ENCODE measurements around the gene RCVRN. TPM values are rescaled to one million over a fixed set of nuclear protein-coding genes. Genes with fewer than 3 reads are reported as not detected.

RCVRN gene
- total and polyA plus RNA-seq, 9 of the 15 experiments (the other 6 are each of a cell fraction or from before 2014, with no cell fraction given): not detected

DNA sequence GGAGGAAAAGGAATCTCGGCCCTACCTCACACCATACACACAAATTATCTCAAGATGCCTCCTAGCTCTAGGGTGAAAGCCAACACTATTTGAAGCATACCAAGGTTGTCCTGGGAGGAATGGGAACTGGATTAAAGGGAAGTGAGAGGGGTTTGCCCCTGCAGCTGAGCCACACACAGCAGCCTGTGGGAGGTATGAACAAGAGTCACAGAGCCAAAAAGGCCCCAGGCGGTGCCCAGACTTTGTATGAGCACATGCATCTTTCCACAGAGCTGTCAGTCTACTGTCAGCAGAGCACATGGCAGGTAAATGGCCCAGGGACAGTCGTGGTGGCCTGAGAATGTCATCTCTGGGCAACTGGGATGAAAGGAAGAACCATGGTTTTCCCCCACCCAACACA, 31.0 kb upstream of the RCVRN start:
- Histone ChIP-seq H3K36me3 (ENCODE audit: control insufficient read depth, insufficient read depth, low read length) (no peaks in the 10 kb centered on the region), H2AFZ (ENCODE audit: low read depth, low read length) (no peak overlapping the region), H3K4me3 (no peak overlapping the region), H3K27me3 (ENCODE audit: control insufficient read depth in 2 of 2, insufficient read depth in 2 of 2, low read length in 2 of 2) (peaks cover 0 to 9% of the 10 kb centered on the region in 2 experiments; a peak in 2 of 5 replicates), H3K9me1 (ENCODE audit: control insufficient read depth, insufficient read depth, low read length) (no peaks in the 10 kb centered on the region), H3K9me3 (replicated peaks; ENCODE audit: control insufficient read depth, insufficient read depth, low read depth, low read length) (no peaks in the 10 kb centered on the region), H3K4me2 (ENCODE audit: insufficient read depth, low read length) (no peak overlapping the region), H3K27ac (ENCODE audit: extremely low read depth, low read depth, low read length) (no peak overlapping the region), H3K4me1 (replicated peaks in 1 of 2; ENCODE audit: control insufficient read depth in 2 of 2, insufficient read depth in 2 of 2, low read length in 2 of 2) (no peaks in the 10 kb centered on the region), H3K79me2 (ENCODE audit: control insufficient read depth, insufficient read depth, low read length) (no peaks in the 10 kb centered on the region), H3K9ac (ENCODE audit: insufficient read depth in 1 of 2, low read depth in 2 of 2, low read length in 2 of 2) (no peak overlapping the region), H4K20me1 (replicated peaks; ENCODE audit: control insufficient read depth, insufficient read depth, low read length) (no peaks in the 10 kb centered on the region)
- WGBS (ENCODE audit: insufficient coverage, low coverage, missing lambda C conversion rate): 0% methylated on average over 2 of the region's 3 CpGs
- CTCF ChIA-PET (ENCODE audit: low intra/inter-chr PET ratio): no interaction called here
- no TSS peak for BruUV-seq (replicated peaks)
- FAIRE-seq: no peak
- intact Hi-C loops (cut with micrococcal nuclease): no loop called here
- TF ChIP-seq CREB5 (CRISPR knock-in tag; IDR thresholded peaks at IDR 0.05) (no peak), ZNF311 (CRISPR knock-in tag; IDR thresholded peaks at IDR 0.05) (no peak), HDAC8 (tag; IDR thresholded peaks at IDR 0.05) (no peak), CHCHD3 (CRISPR knock-in tag; IDR thresholded peaks at IDR 0.05) (no peak), BACH1 (tag; IDR thresholded peaks at IDR 0.05) (no peak), ZBTB8A (IDR thresholded peaks at IDR 0.05; ENCODE audit: partially characterized antibody) (no peak), PHB2 (IDR thresholded peaks at IDR 0.05; ENCODE audit: low read depth) (no peak), POLR2AphosphoS2 (IDR thresholded peaks at IDR 0.05; ENCODE audit: low read length) (no peak), C11orf30 (IDR thresholded peaks at IDR 0.05; ENCODE audit: low read depth) (no peak), ZNF175 (CRISPR knock-in tag; IDR thresholded peaks at IDR 0.05; ENCODE audit: low read depth) (no peak), CEBPB (tag; IDR thresholded peaks at IDR 0.05) (no peak), NFRKB (IDR thresholded peaks at IDR 0.05; ENCODE audit: low read depth) (no peak), HDAC1 (IDR thresholded peaks at IDR 0.05) (no peak), SMC3 (conservative IDR thresholded peaks at IDR 0.05; ENCODE audit: insufficient read depth, low read depth, low read length) (no peak)
- TF ChIP-seq, protein P1, sequence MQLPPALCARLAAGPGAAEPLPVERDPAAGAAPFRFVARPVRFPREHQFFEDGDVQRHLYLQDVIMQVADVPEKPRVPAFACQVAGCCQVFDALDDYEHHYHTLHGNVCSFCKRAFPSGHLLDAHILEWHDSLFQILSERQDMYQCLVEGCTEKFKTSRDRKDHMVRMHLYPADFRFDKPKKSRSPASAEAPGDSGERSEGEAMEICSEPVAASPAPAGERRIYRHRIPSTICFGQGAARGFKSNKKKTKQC (CRISPR knock-in tag; IDR thresholded peaks at IDR 0.05): no peak
- TF ChIP-seq, protein P2, sequence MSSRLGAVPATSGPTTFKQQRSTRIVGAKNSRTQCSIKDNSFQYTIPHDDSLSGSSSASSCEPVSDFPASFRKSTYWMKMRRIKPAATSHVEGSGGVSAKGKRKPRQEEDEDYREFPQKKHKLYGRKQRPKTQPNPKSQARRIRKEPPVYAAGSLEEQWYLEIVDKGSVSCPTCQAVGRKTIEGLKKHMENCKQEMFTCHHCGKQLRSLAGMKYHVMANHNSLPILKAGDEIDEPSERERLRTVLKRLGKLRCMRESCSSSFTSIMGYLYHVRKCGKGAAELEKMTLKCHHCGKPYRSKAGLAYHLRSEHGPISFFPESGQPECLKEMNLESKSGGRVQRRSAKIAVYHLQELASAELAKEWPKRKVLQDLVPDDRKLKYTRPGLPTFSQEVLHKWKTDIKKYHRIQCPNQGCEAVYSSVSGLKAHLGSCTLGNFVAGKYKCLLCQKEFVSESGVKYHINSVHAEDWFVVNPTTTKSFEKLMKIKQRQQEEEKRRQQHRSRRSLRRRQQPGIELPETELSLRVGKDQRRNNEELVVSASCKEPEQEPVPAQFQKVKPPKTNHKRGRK (tag; IDR thresholded peaks at IDR 0.05): no peak
- POLR2A ChIA-PET: no interaction called here
- ATAC-seq: no peak
- DNase-seq (ENCODE audit: extremely low read depth in 1 of 4, low spot score in 3 of 4): no peak
- in situ Hi-C loops (cut with MboI): no loop called here

All from K562 (cell line).